ENCODE results near the gene LGI4.

Gene LGI4

DNA sequence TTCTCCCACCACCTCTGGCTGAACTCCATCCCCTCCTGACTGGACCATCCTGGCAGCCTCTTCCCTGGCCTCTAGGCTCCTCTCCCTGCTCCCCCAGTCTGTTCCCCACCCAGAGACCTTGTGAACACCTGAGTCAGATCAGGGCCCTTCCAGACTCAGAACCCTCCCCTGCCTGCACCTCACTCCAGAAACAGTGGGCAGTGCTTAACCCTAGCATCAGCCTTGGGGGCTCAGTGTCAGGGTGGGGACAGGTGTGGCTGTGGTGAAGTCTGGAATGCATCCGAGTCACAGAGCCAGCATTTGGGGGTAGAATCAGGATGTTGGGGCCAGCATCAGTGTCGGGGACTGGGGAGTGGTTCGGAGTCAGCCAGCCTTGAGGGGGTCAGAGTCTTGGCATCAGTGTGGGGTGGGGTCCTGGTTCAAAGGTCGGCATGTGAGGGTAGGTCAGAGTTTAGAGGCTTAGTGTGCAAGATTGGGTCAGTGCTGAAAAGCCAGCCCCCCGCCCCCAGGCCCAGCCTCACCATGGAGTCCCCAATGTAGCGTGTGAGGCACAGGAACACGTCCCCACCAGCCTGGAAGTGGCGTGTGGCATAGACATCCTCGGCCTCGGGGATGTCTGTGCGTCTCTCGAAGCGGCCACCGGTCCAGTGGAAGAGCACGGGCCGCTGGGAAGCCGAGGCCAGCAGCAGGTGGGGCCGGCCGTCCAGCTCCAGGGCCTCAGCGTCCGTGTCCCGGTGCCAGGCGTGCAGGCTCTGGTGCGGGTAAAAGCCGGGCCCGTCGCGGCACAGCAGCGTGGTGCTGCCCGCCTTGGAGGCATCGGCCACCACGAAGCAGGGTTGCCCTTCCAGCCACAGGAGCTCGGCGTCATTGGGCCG lies 8.9 kb downstream of the LGI4 start:
- Histone ChIP-seq H3K27me3 (ENCODE audit: insufficient read depth, poor library complexity, severe bottlenecking) (no peaks in the 10 kb centered on the region), H3K4me3 (replicated peaks; ENCODE audit: insufficient read depth, low read length) (no peak overlapping the region), H3K27ac (replicated peaks) (no peak overlapping the region)
- no peak for DNase-seq (ENCODE audit: low read depth in 1 of 2, low spot score in 1 of 2)
- TF ChIP-seq, protein P1, sequence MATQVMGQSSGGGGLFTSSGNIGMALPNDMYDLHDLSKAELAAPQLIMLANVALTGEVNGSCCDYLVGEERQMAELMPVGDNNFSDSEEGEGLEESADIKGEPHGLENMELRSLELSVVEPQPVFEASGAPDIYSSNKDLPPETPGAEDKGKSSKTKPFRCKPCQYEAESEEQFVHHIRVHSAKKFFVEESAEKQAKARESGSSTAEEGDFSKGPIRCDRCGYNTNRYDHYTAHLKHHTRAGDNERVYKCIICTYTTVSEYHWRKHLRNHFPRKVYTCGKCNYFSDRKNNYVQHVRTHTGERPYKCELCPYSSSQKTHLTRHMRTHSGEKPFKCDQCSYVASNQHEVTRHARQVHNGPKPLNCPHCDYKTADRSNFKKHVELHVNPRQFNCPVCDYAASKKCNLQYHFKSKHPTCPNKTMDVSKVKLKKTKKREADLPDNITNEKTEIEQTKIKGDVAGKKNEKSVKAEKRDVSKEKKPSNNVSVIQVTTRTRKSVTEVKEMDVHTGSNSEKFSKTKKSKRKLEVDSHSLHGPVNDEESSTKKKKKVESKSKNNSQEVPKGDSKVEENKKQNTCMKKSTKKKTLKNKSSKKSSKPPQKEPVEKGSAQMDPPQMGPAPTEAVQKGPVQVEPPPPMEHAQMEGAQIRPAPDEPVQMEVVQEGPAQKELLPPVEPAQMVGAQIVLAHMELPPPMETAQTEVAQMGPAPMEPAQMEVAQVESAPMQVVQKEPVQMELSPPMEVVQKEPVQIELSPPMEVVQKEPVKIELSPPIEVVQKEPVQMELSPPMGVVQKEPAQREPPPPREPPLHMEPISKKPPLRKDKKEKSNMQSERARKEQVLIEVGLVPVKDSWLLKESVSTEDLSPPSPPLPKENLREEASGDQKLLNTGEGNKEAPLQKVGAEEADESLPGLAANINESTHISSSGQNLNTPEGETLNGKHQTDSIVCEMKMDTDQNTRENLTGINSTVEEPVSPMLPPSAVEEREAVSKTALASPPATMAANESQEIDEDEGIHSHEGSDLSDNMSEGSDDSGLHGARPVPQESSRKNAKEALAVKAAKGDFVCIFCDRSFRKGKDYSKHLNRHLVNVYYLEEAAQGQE (IDR thresholded peaks at IDR 0.05; ENCODE audit: insufficient replicate concordance, low read depth) = no peak
- TF ChIP-seq, protein P2, sequence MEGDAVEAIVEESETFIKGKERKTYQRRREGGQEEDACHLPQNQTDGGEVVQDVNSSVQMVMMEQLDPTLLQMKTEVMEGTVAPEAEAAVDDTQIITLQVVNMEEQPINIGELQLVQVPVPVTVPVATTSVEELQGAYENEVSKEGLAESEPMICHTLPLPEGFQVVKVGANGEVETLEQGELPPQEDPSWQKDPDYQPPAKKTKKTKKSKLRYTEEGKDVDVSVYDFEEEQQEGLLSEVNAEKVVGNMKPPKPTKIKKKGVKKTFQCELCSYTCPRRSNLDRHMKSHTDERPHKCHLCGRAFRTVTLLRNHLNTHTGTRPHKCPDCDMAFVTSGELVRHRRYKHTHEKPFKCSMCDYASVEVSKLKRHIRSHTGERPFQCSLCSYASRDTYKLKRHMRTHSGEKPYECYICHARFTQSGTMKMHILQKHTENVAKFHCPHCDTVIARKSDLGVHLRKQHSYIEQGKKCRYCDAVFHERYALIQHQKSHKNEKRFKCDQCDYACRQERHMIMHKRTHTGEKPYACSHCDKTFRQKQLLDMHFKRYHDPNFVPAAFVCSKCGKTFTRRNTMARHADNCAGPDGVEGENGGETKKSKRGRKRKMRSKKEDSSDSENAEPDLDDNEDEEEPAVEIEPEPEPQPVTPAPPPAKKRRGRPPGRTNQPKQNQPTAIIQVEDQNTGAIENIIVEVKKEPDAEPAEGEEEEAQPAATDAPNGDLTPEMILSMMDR (IDR thresholded peaks at IDR 0.05; ENCODE audit: insufficient read depth, low read length) = no peak
- no peak for TF ChIP-seq POLR2AphosphoS5 (IDR thresholded peaks at IDR 0.05; ENCODE audit: low read depth)
- TF ChIP-seq SPI1 (IDR thresholded peaks at IDR 0.05; ENCODE audit: borderline replicate concordance, low read depth) = no peak
- TF ChIP-seq GABPA (IDR thresholded peaks at IDR 0.05; ENCODE audit: low read depth) = no peak

DNA sequence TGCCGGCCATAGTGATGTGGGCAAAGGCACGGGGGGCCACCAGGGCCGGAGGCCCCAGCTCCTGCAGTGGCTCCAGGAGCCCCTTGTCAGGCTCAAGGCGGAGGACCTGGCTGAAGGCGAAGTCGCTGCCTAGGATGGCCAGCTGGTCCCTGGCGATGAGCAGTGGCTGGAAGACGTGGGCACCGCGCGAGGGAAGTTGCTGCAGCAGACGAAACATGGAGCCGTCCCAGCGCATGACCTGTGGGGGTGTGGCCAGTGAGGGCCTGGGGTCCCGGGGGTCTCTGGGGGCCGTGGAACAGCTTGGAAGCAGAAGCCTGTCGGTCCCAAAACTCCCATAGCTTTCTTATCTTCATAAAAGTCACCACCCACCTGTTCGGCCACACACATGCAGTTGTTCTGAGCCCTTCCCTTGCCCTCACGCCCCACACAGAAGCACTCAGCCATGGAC lies 9.6 kb downstream of the LGI4 start:
- no peaks in the 10 kb centered on the region for H3K27me3 ChIP-seq (ENCODE audit: insufficient read depth, poor library complexity, severe bottlenecking)
- TF ChIP-seq, protein P2 (IDR thresholded peaks at IDR 0.05; ENCODE audit: insufficient read depth, low read length) = no peak
- TF ChIP-seq SPI1 (IDR thresholded peaks at IDR 0.05; ENCODE audit: borderline replicate concordance, low read depth) = no peak
- no peak for TF ChIP-seq GABPA (IDR thresholded peaks at IDR 0.05; ENCODE audit: low read depth)
- H3K27ac ChIP-seq (replicated peaks) = no peak overlapping the region
- no peak for DNase-seq (ENCODE audit: low read depth in 1 of 2, low spot score in 1 of 2)
- H3K4me3 ChIP-seq (replicated peaks; ENCODE audit: insufficient read depth, low read length) = no peak overlapping the region

DNA sequence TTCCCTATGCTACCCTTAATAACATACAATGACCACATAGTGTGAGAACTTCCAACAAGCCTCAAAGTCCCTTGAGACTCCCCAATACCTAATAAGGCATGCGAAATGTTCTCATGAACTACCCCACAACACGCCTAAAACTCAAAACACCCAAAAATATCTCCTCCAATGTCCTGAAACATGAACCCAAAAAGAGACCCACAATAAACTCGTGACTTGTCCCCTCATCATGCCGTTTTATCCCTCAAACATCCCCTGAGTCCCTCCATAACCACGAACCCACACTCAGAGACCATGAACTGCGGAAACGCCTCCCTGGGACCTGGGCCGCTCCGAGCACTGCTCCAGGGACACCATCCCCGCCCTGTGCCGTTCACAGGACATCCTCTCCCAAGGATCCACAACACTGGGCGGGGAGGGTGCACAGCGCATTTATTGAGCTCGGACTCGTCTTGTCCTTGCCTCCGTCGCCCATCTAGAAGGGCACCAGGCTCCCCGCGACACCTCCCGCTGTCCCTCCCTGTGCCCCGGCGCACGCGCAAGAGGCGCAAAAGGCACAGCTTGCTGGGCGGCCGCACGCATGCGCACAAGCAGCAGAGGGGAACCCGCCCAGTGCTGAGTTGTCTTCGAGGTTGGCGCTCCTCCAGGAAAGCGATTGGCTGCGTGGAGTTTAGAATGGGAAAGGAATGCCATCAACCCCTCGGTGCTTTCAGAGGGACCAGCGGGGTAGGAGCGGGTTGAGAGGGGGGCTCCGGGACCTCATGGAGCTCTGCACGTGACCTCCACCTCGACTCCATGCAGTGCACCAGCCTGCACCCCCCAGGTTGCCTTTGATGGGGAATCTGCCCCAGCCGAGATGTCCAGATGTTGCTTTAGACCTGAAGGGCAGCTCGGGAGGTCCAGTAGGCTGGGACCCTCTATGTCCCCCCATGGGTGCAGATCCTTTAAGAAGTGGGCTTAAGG lies 10.5 kb downstream of the LGI4 start:
- peak overlapping the region; percentile 33 for H3K4me3 ChIP-seq (replicated peaks; ENCODE audit: insufficient read depth, low read length)
- H3K27me3 ChIP-seq (ENCODE audit: insufficient read depth, poor library complexity, severe bottlenecking) = no peaks in the 10 kb centered on the region
- TF ChIP-seq, protein P1 (IDR thresholded peaks at IDR 0.05; ENCODE audit: insufficient replicate concordance, low read depth) = no peak
- TF ChIP-seq, protein P2 (IDR thresholded peaks at IDR 0.05; ENCODE audit: insufficient read depth, low read length) = no peak
- TF ChIP-seq SPI1 (IDR thresholded peaks at IDR 0.05; ENCODE audit: borderline replicate concordance, low read depth) (no peak), POLR2AphosphoS5 (IDR thresholded peaks at IDR 0.05; ENCODE audit: low read depth) (no peak), GABPA (IDR thresholded peaks at IDR 0.05; ENCODE audit: low read depth) (no peak)
- DNase-seq (ENCODE audit: low read depth in 1 of 2, low spot score in 1 of 2) = peak; percentile 39 to 58
- no peak overlapping the region for H3K27ac ChIP-seq (replicated peaks)
